HEK293 (cell line): ENCODE measurements around the gene HMX3.

Experiments used
- ZFP37 ChIP-seq: fragments of 450-650 bp; formaldehyde crosslinking; IDR thresholded peaks from 2 replicates; pipeline ENCODE4 v1.5.1; 2016; ENCODE audit warnings: missing biosample characterization, missing genetic modification characterization
- TF ChIP-seq, protein P1 (sequence below): fragments of 450-650 bp; formaldehyde crosslinking; IDR thresholded peaks from 2 replicates; pipeline ENCODE4 v1.5.1; 2016; ENCODE audit warnings: missing biosample characterization, missing genetic modification characterization

DNA sequence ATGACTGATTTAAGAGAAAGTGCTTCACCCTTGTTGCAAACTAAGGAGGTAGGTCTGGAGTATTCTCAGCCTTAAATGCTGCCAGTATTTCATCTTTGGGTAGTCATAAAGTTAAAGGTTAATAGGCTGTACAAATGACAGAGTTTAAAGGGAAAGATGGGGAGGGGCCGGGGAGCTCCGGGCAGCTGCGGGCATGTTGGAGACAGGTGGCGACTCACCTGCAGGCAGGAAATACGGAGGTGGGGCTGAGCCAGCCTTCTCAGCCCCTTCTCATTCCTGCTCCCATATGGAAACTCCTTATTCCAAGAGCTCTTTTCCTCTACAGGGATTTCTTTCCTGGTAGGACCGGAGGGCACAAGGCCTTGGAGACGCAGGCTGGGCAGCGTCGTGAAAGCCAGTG is 31.8 kb upstream of the HMX3 start:
- TF ChIP-seq ZFP37 (tag by site-specific recombination) = no peak
- TF ChIP-seq, protein P1, sequence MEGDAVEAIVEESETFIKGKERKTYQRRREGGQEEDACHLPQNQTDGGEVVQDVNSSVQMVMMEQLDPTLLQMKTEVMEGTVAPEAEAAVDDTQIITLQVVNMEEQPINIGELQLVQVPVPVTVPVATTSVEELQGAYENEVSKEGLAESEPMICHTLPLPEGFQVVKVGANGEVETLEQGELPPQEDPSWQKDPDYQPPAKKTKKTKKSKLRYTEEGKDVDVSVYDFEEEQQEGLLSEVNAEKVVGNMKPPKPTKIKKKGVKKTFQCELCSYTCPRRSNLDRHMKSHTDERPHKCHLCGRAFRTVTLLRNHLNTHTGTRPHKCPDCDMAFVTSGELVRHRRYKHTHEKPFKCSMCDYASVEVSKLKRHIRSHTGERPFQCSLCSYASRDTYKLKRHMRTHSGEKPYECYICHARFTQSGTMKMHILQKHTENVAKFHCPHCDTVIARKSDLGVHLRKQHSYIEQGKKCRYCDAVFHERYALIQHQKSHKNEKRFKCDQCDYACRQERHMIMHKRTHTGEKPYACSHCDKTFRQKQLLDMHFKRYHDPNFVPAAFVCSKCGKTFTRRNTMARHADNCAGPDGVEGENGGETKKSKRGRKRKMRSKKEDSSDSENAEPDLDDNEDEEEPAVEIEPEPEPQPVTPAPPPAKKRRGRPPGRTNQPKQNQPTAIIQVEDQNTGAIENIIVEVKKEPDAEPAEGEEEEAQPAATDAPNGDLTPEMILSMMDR (tag by site-specific recombination) = no peak
